ENCODE measurements around the gene RGS19. TPM values are rescaled to one million over a fixed set of nuclear protein-coding genes. Genes with fewer than 3 reads are reported as not detected.
"Not testable (repeated sequence)": the region's sequence is repeated elsewhere in the genome, so short reads cannot be mapped to it uniquely, and the experiment has no call there.

The RGS19 gene
- polyA plus RNA-seq, 1 donor (not counting 4 experiments of a cell fraction or from before 2014, with no cell fraction given), result 11.8 TPM

DNA sequence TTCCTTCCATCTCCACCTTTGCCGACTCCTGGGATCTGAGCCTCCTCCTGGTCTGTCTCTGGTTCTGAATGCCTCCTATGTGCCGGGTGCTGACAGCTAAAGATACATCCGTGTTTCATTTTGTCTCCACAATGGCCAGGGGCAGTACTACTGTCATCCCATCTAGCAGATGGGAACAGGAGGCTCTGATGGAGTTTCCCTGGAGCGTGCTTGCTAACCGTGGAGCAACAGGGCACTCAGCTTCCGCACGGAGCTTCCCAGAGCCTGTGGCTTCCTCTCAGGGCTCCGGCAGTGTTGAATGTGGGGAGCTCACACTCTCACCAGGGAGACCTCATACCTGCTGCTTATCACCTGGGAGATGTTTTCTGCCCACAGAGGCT lies 40.0 kb upstream of the RGS19 start:
- Histone ChIP-seq H3K4me2 (ENCODE audit: control insufficient read depth, extremely low read depth, insufficient read depth, low read depth, low read length) (no peak overlapping the region), H3K9ac (ENCODE audit: control insufficient read depth, extremely low read depth, insufficient read depth, low read length) (no peak overlapping the region), H3K27ac (ENCODE audit: control insufficient read depth, insufficient read depth, low read length) (no peak overlapping the region), H2AFZ (ENCODE audit: control insufficient read depth, low read length) (no peak overlapping the region), H3K9me3 (ENCODE audit: control insufficient read depth, low read depth, low read length) (no peaks in the 10 kb centered on the region), H3K36me3 (ENCODE audit: control insufficient read depth in 2 of 2, extremely low read depth in 1 of 2, insufficient read depth in 2 of 2, low read length in 2 of 2) (no peaks in the 10 kb centered on the region), H3K27me3 (ENCODE audit: control insufficient read depth, extremely low read depth, insufficient read depth, low read length) (peaks cover 15% of the 10 kb centered on the region), H4K20me1 (ENCODE audit: control insufficient read depth, extremely low read depth, insufficient read depth, low read length) (no peaks in the 10 kb centered on the region), H3K4me3 (ENCODE audit: control insufficient read depth in 2 of 3, extremely low read depth in 1 of 3, insufficient read depth in 2 of 3, low read depth in 1 of 3, low read length in 3 of 3) (no peak overlapping the region), H3K4me1 (ENCODE audit: control insufficient read depth, extremely low read depth, insufficient read depth, low read length) (no peaks in the 10 kb centered on the region), H3K79me2 (ENCODE audit: control insufficient read depth, insufficient read depth, low read length) (no peaks in the 10 kb centered on the region), H3K9me1 (ENCODE audit: control insufficient read depth, extremely low read depth, insufficient read depth, low read length) (no peaks in the 10 kb centered on the region)
- FAIRE-seq (no peak), DNase-seq (ENCODE audit: low read depth, low spot score) (no peak)
- dilution Hi-C loops (cut with MboI; ENCODE audit: extremely low pct_ligation_motif_present, low sequenced_read_pairs), result no loop called here
- TF ChIP-seq, protein P1, sequence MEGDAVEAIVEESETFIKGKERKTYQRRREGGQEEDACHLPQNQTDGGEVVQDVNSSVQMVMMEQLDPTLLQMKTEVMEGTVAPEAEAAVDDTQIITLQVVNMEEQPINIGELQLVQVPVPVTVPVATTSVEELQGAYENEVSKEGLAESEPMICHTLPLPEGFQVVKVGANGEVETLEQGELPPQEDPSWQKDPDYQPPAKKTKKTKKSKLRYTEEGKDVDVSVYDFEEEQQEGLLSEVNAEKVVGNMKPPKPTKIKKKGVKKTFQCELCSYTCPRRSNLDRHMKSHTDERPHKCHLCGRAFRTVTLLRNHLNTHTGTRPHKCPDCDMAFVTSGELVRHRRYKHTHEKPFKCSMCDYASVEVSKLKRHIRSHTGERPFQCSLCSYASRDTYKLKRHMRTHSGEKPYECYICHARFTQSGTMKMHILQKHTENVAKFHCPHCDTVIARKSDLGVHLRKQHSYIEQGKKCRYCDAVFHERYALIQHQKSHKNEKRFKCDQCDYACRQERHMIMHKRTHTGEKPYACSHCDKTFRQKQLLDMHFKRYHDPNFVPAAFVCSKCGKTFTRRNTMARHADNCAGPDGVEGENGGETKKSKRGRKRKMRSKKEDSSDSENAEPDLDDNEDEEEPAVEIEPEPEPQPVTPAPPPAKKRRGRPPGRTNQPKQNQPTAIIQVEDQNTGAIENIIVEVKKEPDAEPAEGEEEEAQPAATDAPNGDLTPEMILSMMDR (optimal IDR thresholded peaks at IDR 0.05 in 1 of 3, IDR thresholded peaks at IDR 0.05 in 1 of 3, conservative IDR thresholded peaks at IDR 0.05 in 1 of 3; ENCODE audit: extremely low read depth in 1 of 3, insufficient read depth in 2 of 3, low read length in 3 of 3), result no peak
- TF ChIP-seq EZH2 (IDR thresholded peaks at IDR 0.05; ENCODE audit: low read length), result no peak

GRCh38 chr20:64117432-64117777 lies 38.1 kb upstream of the RGS19 start:
- H3K9me3 ChIP-seq (ENCODE audit: control insufficient read depth, low read depth, low read length); H3K4me2 ChIP-seq (ENCODE audit: control insufficient read depth, extremely low read depth, insufficient read depth, low read depth, low read length); H3K4me3 ChIP-seq (ENCODE audit: control insufficient read depth in 2 of 3, extremely low read depth in 1 of 3, insufficient read depth in 2 of 3, low read depth in 1 of 3, low read length in 3 of 3); DNase-seq (ENCODE audit: low read depth, low spot score); FAIRE-seq; H4K20me1 ChIP-seq (ENCODE audit: control insufficient read depth, extremely low read depth, insufficient read depth, low read length); H3K9ac ChIP-seq (ENCODE audit: control insufficient read depth, extremely low read depth, insufficient read depth, low read length); H3K36me3 ChIP-seq (ENCODE audit: control insufficient read depth in 2 of 2, extremely low read depth in 1 of 2, insufficient read depth in 2 of 2, low read length in 2 of 2); H2AFZ ChIP-seq (ENCODE audit: control insufficient read depth, low read length); H3K9me1 ChIP-seq (ENCODE audit: control insufficient read depth, extremely low read depth, insufficient read depth, low read length); H3K79me2 ChIP-seq (ENCODE audit: control insufficient read depth, insufficient read depth, low read length); H3K27ac ChIP-seq (ENCODE audit: control insufficient read depth, insufficient read depth, low read length); dilution Hi-C loops (cut with MboI; ENCODE audit: extremely low pct_ligation_motif_present, low sequenced_read_pairs); H3K4me1 ChIP-seq (ENCODE audit: control insufficient read depth, extremely low read depth, insufficient read depth, low read length): not testable (repeated sequence)
- peaks cover 11% of the 10 kb centered on the region for H3K27me3 ChIP-seq (ENCODE audit: control insufficient read depth, extremely low read depth, insufficient read depth, low read length)
